Gastroesophageal sphincter (tissue), 4 donors: Measurements from ENCODE around the gene PRM1. TPM values are rescaled to one million over a fixed set of nuclear protein-coding genes. Genes with fewer than 3 reads are reported as not detected.

Source experiments
- ATAC-seq: fragments of 150-250 bp; one replicate; pipeline ENCODE4 v1.9.1; 2016; ENCODE audit warnings: mild to moderate bottlenecking, moderate library complexity
- H3K27ac ChIP-seq, 4 donors: fragments of 200-600 bp; sonication (generic) in 3 of 4; 1 replicate in 3 of 4; 2 replicates in 1 of 4; pipeline ENCODE4 v1.5.1; 2016 to 2019
- H3K27me3 ChIP-seq: fragments of 200-600 bp; sonication (generic); one replicate; pipeline ENCODE4 v1.5.1; 2019
- H3K36me3 ChIP-seq, 2 donors: fragments of 200-600 bp; sonication (generic); one replicate each; pipeline ENCODE4 v1.5.1; 2019; ENCODE audit warnings: control low read depth in 1 of 2
- H3K4me1 ChIP-seq, 3 donors: fragments of 200-600 bp; sonication (generic); 1 replicate in 2 of 3; 2 replicates in 1 of 3; pipeline ENCODE4 v1.5.1; 2016 to 2019; ENCODE audit warnings: control low read depth in 2 of 3
- H3K4me3 ChIP-seq, 2 donors: fragments of 200-600 bp; sonication (generic); one replicate each; pipeline ENCODE4 v1.5.1; 2019; ENCODE audit warnings: mild to moderate bottlenecking in 1 of 2, moderate library complexity in 1 of 2
- H3K9me3 ChIP-seq, 3 donors: fragments of 200-600 bp; sonication (generic); one replicate each; pipeline ENCODE4 v1.5.1; 2017 to 2019; ENCODE audit warnings: control low read depth in 2 of 3
- EP300 ChIP-seq: sonication (generic); formaldehyde crosslinking; IDR thresholded peaks from one replicate; pipeline ENCODE4 v1.6.1; 2017; ENCODE audit warnings: antibody characterized with exemption, mild to moderate bottlenecking
- POLR2A ChIP-seq, 2 donors: fragments of 450-650 bp; IDR thresholded peaks; one replicate each; pipeline ENCODE4 v1.6.1; 2017; ENCODE audit warnings: antibody characterized with exemption in 2 of 2, mild to moderate bottlenecking in 2 of 2, moderate library complexity in 1 of 2
- POLR2AphosphoS5 ChIP-seq: sonication (generic); formaldehyde crosslinking; IDR thresholded peaks from one replicate; pipeline ENCODE4 v1.6.1; 2017; ENCODE audit warnings: antibody characterized with exemption
- WGBS, 2 donors: methylation state at CpG; one replicate each; pipeline ENCODE4 v1.1.5; 2018; ENCODE audit warnings: low coverage in 1 of 2; 5-methylcytosine and 5-hydroxymethylcytosine counted together
- total RNA-seq, 4 donors: library from RNA; depleted of rRNA; stranded (reverse); fragments of >200 nt; gene quantifications; one replicate each; pipeline ENCODE4 v1.1.0, GENCODE V29; 2016
- TF ChIP-seq, protein P1 (sequence below), 4 experiments: fragments of 200-600 bp in 2 of 4; fragments of 450-650 bp in 2 of 4; sonication (generic) in 1 of 4; IDR thresholded peaks; one replicate each; pipeline ENCODE4 v1.5.1; 2017 to 2019; ENCODE audit warnings: antibody characterized with exemption in 4 of 4, mild to moderate bottlenecking in 2 of 4, moderate library complexity in 2 of 4

Gene PRM1
- total RNA-seq, 4 donors from 2014 or later, result not detected

- ATAC-seq, result no peak
- Histone ChIP-seq H3K9me3 (no peaks in the 10 kb centered on the region), H3K4me1 (peaks cover 0 to 47% (median 4%) of the 10 kb centered on the region in 3 donors), H3K27ac (peak overlapping the region in 2 of 4 donors; percentile 5 to 45), H3K27me3 (no peaks in the 10 kb centered on the region), H3K36me3 (no peaks in the 10 kb centered on the region), H3K4me3 (peak overlapping the region in 1 of 2 donors; percentile 0)
- no peak for TF ChIP-seq POLR2AphosphoS5
- TF ChIP-seq, protein P1, sequence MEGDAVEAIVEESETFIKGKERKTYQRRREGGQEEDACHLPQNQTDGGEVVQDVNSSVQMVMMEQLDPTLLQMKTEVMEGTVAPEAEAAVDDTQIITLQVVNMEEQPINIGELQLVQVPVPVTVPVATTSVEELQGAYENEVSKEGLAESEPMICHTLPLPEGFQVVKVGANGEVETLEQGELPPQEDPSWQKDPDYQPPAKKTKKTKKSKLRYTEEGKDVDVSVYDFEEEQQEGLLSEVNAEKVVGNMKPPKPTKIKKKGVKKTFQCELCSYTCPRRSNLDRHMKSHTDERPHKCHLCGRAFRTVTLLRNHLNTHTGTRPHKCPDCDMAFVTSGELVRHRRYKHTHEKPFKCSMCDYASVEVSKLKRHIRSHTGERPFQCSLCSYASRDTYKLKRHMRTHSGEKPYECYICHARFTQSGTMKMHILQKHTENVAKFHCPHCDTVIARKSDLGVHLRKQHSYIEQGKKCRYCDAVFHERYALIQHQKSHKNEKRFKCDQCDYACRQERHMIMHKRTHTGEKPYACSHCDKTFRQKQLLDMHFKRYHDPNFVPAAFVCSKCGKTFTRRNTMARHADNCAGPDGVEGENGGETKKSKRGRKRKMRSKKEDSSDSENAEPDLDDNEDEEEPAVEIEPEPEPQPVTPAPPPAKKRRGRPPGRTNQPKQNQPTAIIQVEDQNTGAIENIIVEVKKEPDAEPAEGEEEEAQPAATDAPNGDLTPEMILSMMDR (IDR thresholded peaks at IDR 0.05), result no peak
- TF ChIP-seq POLR2A (IDR thresholded peaks at IDR 0.05), result no peak
- TF ChIP-seq EP300, result no peak
- WGBS, 2 donors, result 15 to 35% methylated on average over 4 to 5 of the region's 15 CpGs
These were observed 22.3 kb downstream of the PRM1 start for GRCh38 chr16:11258553-11259492.

DNA sequence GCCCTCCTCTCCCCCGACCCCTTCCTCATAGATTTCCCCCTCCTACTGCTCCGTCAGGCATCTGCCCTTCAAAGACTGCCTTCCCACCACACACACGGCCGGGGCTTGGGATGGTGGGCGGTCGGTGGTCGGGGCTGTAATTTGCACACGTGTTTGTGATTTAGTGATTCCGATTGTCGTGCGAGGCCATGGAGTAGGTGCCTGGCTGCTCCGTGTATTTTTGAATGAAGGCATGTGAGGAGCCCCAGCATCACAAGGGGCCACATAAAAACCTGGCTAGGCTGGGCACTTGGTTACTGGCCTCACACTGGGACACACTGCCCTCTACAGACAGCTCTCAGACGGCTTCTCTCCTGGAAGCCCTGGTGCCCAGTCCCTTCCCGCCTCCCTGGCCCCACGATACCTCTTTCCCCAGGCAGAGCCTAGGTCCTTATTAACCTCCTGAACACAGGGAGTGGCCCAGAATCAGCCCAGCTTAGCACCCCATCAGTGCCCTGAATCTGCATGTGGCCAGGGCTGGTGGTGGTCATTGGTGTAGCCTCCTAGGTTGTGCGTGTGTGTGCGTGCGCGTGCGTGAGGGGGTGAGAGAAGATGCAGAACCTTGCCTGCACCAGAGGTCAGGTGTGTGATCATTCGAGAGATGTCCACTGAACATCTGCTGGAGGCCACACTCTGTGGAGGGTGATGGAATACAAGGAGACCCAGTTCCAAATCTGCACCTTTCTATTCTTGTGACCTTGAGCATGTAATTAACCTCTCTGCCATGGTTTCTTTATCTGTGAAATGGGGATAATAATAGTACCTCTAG lies 23.8 kb downstream of the PRM1 start:
- Histone ChIP-seq H3K27me3 (no peaks in the 10 kb centered on the region), H3K36me3 (no peaks in the 10 kb centered on the region), H3K9me3 (no peaks in the 10 kb centered on the region), H3K4me1 (peaks cover 0 to 60% (median 4%) of the 10 kb centered on the region in 3 donors), H3K27ac (peak overlapping the region; percentile 78 to 97 (median 91)), H3K4me3 (peak overlapping the region; percentile 69 to 80)
- WGBS, 2 donors, result 0% methylated on average over 3 of the region's 21 CpGs; no CpG with 5 or more reads in 1 of the 2 donors
- ATAC-seq, result peak; percentile 51
- TF ChIP-seq EP300, result no peak
- peak; percentile 9 for TF ChIP-seq POLR2AphosphoS5
- TF ChIP-seq POLR2A (IDR thresholded peaks at IDR 0.05), result no peak
- TF ChIP-seq, protein P1 (IDR thresholded peaks at IDR 0.05), result peak; percentile 45 to 84 (median 72)

DNA sequence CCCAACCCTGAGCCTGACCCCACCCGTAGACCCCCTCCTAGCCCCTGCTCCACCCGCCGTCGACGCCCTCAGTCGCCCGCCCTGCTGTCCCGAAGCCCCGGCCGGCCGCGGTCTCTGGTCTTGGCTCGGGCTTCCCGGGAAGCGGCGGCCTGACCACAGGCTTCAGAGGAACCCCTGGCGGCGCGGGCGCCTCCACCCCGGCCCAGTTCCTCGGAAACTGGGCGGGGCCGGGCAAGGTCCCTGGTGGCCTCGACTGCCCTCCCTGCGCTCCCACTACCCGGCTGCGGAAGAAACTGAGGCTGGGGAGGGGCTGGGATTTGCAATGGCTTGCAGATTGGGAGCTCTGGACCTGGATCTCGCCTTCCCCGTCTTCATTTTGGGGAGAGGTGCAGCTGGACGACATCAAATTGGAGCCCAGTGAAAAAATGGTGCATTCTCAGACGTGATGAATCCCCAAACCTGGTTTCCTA lies 24.4 kb downstream of the PRM1 start:
- 8% methylated on average over 2 of the region's 32 CpGs; no CpG with 5 or more reads in 1 of the 2 donors for WGBS, 2 donors
- Histone ChIP-seq H3K9me3 (no peaks in the 10 kb centered on the region), H3K27me3 (no peaks in the 10 kb centered on the region), H3K4me3 (peak overlapping the region; percentile 69 to 80), H3K36me3 (no peaks in the 10 kb centered on the region), H3K4me1 (peaks cover 0 to 64% (median 4%) of the 10 kb centered on the region in 3 donors), H3K27ac (peak overlapping the region; percentile 78 to 97 (median 91))
- peak; percentile 35 for ATAC-seq
- TF ChIP-seq, protein P1 (IDR thresholded peaks at IDR 0.05), result no peak
- TF ChIP-seq POLR2AphosphoS5, result no peak
- TF ChIP-seq POLR2A (IDR thresholded peaks at IDR 0.05), result no peak
- TF ChIP-seq EP300, result no peak

GRCh38 chr16:11255737-11256660 lies 25.1 kb downstream of the PRM1 start, which contains the start of gene SOCS1:
Gene SOCS1 (minus strand): TSS chr16:11256204. CDS start chr16:11255478, 726 bp downstream.
- Histone ChIP-seq H3K27me3 (no peaks in the 10 kb centered on the region), H3K9me3 (no peaks in the 10 kb centered on the region), H3K36me3 (no peaks in the 10 kb centered on the region), H3K4me3 (peak within 1 kb of the TSS; percentile 69 to 80), H3K27ac (peak within 1 kb of the TSS; percentile 78 to 97 (median 91)), H3K4me1 (peaks cover 0 to 64% (median 4%) of the 10 kb centered on the region in 3 donors)
- peak; percentile 85 for ATAC-seq
- 0 to 2% methylated on average over 7 to 11 of the region's 100 CpGs for WGBS, 2 donors
- TF ChIP-seq, protein P1 (IDR thresholded peaks at IDR 0.05), result peak; percentile 98 to 99 (median 98)
- TF ChIP-seq POLR2A (IDR thresholded peaks at IDR 0.05) (peak; percentile 97 to 98), EP300 (no peak), POLR2AphosphoS5 (peak; percentile 83)
